ENCODE results near the gene ANKRD9.
"Not testable (repeated sequence)": the region's sequence is repeated elsewhere in the genome, so short reads cannot be mapped to it uniquely, and the experiment has no call there.

ANKRD9 gene

GRCh38 chr14:102537981-102538601 lies 28.5 kb upstream of the ANKRD9 start:
- no peak for DNase-seq

DNA sequence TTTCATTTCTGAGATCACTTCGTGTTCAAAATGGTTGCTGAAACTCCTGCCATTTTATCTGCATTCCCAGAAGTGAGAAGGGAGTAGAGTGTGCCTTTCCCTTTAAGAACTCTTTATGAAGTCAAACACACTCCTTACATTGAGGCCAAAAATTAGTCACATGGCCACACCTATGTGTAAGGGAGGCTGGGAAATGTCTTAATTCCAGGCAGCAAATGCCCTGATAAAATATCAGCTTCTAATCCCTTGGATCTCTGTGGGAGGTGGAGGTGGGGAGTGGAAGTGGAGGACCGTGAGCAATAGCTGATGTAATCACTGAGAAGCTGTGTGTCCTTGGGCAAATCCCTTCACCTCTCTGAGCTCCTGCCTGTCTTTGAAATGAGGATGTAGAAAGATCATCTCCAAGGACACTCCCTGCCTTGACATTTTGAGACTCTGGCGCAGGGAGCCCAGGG lies 22.7 kb upstream of the ANKRD9 start:
- DNase-seq, result no peak

DNA sequence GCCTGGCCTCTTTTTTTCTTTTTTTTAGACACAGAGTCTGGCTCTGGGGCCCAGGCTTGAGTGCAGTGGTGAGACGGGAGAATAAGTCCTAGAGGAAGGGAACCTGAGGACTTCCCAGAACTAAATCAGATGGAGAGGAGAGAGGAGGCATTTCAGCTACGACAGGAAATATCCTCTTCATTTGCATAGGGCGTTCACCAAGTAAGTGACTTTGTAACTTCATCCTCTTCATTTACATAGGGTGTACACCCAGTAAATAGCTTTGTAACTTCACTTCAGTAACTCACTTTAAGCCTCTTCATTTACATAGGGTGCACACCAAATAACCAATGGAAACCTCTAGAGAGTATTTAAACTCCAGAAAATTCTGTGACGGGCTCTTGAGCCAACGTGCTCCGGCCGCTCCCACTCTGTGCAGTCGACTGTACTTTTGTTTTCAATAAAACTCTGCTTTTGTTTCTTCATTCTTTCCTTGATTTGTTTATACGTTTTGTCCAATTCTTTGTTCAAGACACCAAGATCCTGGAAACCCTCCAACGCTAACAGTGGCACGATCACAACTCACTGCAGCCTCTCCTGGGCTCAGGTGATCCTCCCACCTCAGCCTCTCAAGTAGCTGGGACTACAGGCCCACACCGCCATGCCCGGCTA lies 21.4 kb upstream of the ANKRD9 start:
- no peak for DNase-seq

DNA sequence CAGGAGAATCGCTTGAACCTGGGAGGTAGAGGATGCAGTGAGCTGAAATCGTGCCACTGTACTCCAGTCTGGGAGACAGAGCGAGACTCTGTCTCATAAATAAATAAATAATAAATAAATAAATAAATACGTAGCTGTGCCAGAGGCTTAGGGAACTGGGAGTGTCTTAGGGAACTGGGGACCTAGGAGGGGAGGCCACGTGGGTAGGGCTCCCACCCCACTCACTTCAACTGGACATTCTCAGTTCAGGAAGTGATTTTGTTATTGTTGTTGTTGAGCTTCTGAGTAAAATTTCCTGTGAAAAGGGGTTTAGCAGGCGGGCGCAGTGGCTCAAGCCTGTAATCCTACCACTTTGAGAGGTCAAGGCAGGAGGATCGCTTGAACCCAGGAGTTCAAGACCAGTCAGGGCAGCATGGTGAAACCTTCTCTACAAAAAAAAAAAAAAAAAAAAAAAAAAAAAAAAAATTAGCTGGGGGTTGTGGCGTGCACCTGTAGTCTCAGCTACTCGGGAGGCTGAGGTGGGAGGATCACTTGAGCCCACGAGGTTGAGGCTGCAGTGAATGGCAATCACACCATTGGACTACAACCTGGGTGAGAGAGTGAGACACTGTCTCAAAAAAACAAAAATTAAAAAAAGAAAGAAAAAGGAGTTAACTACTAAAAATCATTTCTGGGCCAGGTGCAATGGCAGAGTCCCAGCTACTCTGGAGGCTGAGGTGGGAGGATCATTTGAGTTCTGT lies 19.0 kb upstream of the ANKRD9 start:
- no peak for DNase-seq

GRCh38 chr14:102525929-102526497 lies 16.4 kb upstream of the ANKRD9 start:
- DNase-seq, result no peak

GRCh38 chr14:102525219-102525928 lies 15.8 kb upstream of the ANKRD9 start:
- no peak for DNase-seq

DNA sequence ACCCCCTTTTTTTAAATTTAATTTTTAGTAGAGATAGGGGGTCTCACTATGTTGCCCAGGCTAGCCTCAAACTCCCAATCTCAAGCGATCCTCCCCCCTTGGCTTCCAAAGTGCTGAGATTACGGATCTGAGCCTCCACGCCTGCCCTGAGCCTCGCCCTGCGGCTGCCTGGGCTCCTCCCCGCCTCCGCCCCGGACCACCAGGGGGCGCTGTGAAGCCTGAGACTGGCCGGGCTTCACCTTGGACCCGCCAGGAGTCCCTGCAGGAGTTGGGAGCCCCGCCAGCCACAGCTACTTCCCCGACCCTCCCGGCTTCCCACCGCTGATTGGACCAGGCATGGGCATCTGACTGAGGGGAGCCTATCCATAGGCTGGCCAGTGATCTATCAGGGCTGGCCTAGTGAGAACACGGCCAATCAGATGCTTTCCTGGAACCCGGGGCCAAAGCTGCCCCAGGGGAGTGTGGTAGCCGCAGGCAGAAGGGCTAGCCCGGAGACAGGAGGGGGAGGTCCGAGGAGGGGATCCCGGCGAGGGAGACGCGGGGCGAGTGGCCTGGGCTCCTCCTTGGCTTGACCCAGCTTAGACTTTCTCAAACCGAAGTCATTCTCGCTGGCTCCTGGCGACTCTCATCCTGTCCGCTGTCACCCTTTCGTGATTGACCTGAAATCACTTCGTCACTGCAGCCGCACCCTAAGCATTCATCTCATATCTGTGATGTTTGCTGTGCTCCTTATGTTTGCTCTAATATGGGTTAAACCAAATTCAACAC lies 15.1 kb upstream of the ANKRD9 start:
- DNase-seq, result peak; percentile 86

GRCh38 chr14:102523569-102524450 lies 14.2 kb upstream of the ANKRD9 start:
- no peak for DNase-seq

GRCh38 chr14:102523200-102523568 lies 13.6 kb upstream of the ANKRD9 start:
- no peak for DNase-seq

DNA sequence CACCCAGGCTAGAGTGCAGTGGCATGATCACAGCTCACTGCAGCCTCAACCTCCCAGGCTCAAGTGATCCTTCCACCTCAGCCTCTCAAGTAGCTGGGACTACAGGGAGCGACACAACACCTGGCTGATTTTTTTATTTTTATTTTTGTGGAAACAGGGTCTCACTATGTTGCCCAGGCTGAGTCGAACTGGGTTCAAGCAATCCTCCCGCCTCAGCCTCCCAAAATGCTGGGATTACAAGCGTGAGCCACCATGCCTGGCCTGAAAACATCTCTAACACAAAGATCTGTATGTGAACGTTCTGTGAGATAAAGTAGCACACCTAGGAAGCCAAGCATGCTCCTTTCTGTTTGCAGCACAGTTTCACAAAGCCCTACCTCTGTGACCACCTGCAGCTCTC lies 10.1 kb upstream of the ANKRD9 start:
- DNase-seq, result not testable (repeated sequence)

GRCh38 chr14:102518063-102518648 lies 8.6 kb upstream of the ANKRD9 start:
- DNase-seq, result no peak

DNA sequence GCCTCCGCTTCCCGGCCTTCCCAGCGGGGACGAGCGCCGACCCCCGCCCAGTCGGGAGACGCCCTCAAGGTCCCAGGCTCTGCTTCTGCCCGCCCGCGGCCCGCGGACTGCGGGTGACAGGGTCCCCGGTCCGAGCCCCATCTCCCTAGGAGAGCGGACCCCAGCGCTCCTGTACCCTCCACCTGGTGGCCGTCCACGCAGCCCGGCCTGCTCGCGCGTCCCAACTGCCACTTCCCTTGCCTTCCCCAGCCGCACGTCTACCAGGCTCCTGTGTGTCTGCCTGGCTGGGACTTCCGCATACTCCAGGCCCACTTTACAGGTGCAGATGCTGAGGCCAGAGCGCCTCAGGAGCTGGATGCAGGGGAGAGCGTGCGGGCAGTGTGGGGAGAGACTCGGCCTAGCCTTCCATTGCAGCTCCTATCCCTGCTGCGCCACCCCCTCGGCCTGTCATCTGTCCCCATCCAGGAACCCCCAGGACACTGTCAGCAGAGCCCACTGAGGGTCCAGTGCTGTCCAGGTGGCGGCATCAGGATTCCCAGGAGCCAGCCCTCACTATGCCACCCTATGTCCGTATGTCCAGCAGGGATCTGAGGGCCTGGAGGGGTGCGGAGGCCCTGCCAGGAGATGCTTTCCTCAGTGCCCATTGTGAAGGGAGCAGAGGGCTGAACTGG lies 8.0 kb upstream of the ANKRD9 start:
- DNase-seq, result no peak

DNA sequence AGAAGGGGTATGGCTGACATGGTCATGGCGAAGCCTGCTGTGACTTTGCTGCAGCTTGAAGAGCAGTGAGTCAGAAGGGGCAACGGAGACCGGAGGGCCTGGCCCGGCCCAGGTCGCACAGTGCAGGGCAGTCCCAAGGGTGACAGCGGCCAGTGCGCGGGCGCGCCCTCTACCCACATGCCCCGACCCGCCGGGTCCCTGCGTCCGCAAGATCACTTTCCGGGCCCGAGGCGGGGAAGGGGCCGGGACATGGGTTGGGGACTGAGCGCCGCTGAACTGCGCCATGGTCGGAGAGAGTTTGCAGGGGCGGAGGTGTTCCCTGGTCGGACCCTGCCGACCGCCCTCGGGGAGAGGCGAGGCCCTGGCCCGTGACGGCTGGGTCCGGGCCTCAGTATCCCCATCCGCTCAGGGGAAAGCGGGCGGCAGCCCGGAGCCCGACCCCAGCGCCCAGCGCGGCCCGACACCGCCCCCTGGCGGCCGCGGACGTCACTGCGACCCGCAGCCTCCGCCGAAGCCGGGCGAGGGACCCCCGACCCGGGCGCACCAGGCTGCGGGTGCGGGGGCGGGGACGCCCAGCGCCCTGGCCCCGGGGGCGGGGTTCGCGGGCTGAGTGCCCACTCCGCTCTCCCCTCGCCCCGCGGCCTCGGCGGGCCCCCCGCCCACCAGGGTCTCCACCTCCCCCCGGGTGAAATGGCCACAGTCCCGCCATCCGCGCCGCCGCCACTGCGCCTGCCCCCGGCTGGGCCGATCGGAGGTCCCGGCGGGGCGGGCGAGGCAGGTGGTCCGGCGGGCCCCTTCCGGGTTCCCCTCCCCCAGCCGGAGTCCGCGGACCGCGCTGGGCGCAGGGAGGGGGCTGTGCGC lies 7.2 kb upstream of the ANKRD9 start:
- DNase-seq, result peak; percentile 33 to 44

GRCh38 chr14:102514987-102515733 lies 5.6 kb upstream of the ANKRD9 start:
- no peak for DNase-seq

DNA sequence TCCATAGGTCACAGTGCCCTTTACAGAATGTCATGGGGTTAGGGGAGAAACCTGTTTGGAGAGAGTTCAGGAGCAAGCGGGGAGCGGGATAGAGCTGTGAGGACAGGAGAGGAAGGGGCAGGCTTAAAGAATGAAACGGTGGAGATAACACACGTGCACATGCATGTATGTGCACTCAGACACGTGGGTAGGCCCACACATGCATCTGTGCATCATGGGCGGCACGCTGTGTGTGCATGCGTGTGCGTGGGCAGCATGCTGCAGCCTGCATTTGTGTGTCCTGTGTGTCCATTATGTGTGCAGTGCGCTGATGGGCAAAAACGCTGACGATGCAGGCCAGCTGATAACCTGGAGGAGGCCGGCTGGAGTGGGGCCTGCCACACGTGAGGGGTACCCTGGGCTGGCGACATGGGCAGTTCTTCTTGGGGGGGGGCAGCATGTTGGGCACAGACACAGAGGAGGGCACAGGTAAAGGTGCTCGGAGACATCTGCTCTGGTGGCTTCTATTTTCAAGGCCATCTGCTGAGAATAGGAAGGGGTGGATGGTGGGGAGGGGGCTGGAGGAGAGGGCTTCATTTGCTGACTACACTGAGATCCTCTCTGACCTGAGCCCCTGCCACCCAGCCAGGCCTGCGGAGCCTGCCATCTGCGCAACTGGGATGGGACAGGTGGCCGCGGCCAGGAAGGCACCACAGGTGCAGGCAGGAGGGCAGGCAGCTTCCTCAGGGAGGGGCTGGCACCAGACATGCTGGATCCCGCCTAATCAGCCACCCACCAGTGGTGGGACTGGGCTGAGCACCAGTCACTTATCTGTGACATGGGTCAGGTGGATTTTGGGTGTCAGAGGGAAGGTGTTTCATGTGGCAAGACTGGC lies 4.6 kb upstream of the ANKRD9 start:
- DNase-seq, result no peak

- no peak for DNase-seq
Observed at GRCh38 chr14:102512793-102513300, 3.3 kb upstream of the ANKRD9 start.

- DNase-seq, result no peak
Observed at GRCh38 chr14:102511538-102511937, 2.0 kb upstream of the ANKRD9 start.
